CD4-positive, alpha-beta T cell treated with Interleukin-4 for 4 hours (primary cell): Measurements from ENCODE around the gene SBF2.

ENCODE experiments used
- DNase-seq: peaks from one replicate; pipeline ENCODE4 v3.0.0-alpha.2; 2020

SBF2 gene

GRCh38 chr11:10293423-10294289, at the start of gene SBF2:
TSS of gene SBF2 (minus strand) at chr11:10294219. CDS start at chr11:10294069, 150 bp downstream.
- peak; percentile 72 for DNase-seq

- no peak for DNase-seq
Observed at GRCh38 chr11:10338287-10338686, 44.3 kb upstream of the SBF2 start.

GRCh38 chr11:10333490-10333889, 39.5 kb upstream of the SBF2 start:
- no peak for DNase-seq

GRCh38 chr11:10331548-10332289, 37.7 kb upstream of the SBF2 start:
- no peak for DNase-seq

- DNase-seq = no peak
Observed at GRCh38 chr11:10329935-10330334, 35.9 kb upstream of the SBF2 start.

- DNase-seq = no peak
Observed at GRCh38 chr11:10329356-10329755, 35.3 kb upstream of the SBF2 start.

- DNase-seq = no peak
Observed at GRCh38 chr11:10328314-10329098, 34.5 kb upstream of the SBF2 start.

- DNase-seq = no peak
Observed at GRCh38 chr11:10327254-10327653, 33.2 kb upstream of the SBF2 start.

GRCh38 chr11:10326012-10326964, 32.3 kb upstream of the SBF2 start:
- DNase-seq = no peak

- no peak for DNase-seq
Observed at GRCh38 chr11:10325277-10326011, 31.4 kb upstream of the SBF2 start.

GRCh38 chr11:10324474-10324873, 30.5 kb upstream of the SBF2 start:
- no peak for DNase-seq

- DNase-seq = no peak
Observed at GRCh38 chr11:10323793-10324170, 29.8 kb upstream of the SBF2 start.

- DNase-seq = peak; percentile 52
Observed at GRCh38 chr11:10322830-10323792, 29.1 kb upstream of the SBF2 start.

GRCh38 chr11:10322401-10322800, 28.4 kb upstream of the SBF2 start:
- DNase-seq = no peak

GRCh38 chr11:10320736-10321465, 26.9 kb upstream of the SBF2 start:
- DNase-seq = no peak

GRCh38 chr11:10319702-10320558, 25.9 kb upstream of the SBF2 start:
- no peak for DNase-seq

GRCh38 chr11:10318527-10318802, 24.4 kb upstream of the SBF2 start:
- no peak for DNase-seq

- no peak for DNase-seq
Observed at GRCh38 chr11:10317776-10318526, 23.9 kb upstream of the SBF2 start.
